H1 (cell line): ENCODE data around the gene CD8B2.

Experiments used
- CBX8 ChIP-seq: fragments of 300-800, 300-1000 bp; sonication (generic); IDR thresholded peaks from 2 replicates; pipeline ENCODE4 v1.7.1; 2016; ENCODE audit warnings: low read depth, low read length, borderline replicate concordance
- CTBP2 ChIP-seq: IDR thresholded peaks from 2 replicates; pipeline ENCODE4 v1.7.0; 2011; ENCODE audit warnings: borderline replicate concordance, mild to moderate bottlenecking, moderate library complexity, mixed read lengths, low read length; ENCODE audit not compliant: insufficient read depth, insufficient read length

DNA sequence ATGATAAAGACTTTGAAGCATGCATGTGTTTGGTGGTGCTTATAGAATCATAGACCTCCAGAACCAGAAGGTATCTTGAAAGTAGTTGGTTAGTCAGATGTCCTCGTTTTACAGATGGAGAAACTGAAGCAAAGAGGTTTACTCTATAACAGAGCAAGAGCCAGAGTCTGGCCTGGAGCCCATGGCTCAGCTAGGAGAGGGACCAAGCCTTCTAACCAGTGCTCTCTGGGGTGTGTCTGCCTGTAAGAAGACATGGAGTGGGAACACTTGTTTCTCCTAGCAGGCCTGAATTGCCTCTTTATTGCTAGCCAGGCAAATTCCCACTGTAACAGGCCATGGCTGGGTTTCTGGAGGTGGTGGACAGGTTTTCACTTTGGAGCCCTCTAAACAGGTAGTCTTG, 67.9 kb downstream of the CD8B2 start:
- TF ChIP-seq CBX8: no peak
- no peak for TF ChIP-seq CTBP2
